GM23338 (cell line): Measurements from ENCODE around the gene TJP2. TPM values are rescaled to one million over a fixed set of nuclear protein-coding genes. Genes with fewer than 3 reads are reported as not detected.

Experiments
- CREB1 ChIP-seq: fragments of 250-450 bp; sonication (Bioruptor Pico); IDR thresholded peaks from 2 replicates; pipeline ENCODE4 v1.5.0; 2020; ENCODE audit warnings: low read depth, mild to moderate bottlenecking, moderate library complexity
- EZH2 ChIP-seq: fragments of 200-600 bp; sonication (generic); IDR thresholded peaks from one replicate; pipeline ENCODE4 v1.8.0; 2017; ENCODE audit warnings: antibody characterized with exemption, mild to moderate bottlenecking, low read depth; ENCODE audit not compliant: unreplicated experiment
- EZH2phosphoT487 ChIP-seq: fragments of 200-600 bp; sonication (generic); IDR thresholded peaks from one replicate; pipeline ENCODE4 v1.8.1; 2018; ENCODE audit warnings: antibody characterized with exemption; ENCODE audit not compliant: unreplicated experiment
- JUNB ChIP-seq: IDR thresholded peaks from one replicate; pipeline ENCODE4 v1.6.1; 2016; ENCODE audit warnings: antibody characterized with exemption; ENCODE audit not compliant: unreplicated experiment
- NANOG ChIP-seq: IDR thresholded peaks from 2 replicates; pipeline ENCODE4 v1.6.1; 2016; ENCODE audit warnings: antibody characterized with exemption, borderline replicate concordance
- POLR2AphosphoS5 ChIP-seq: IDR thresholded peaks from 2 replicates; pipeline ENCODE4 v1.6.1; 2016; ENCODE audit warnings: antibody characterized with exemption, low read depth
- STAT1 ChIP-seq: IDR thresholded peaks from one replicate; pipeline ENCODE4 v1.6.1; 2016; ENCODE audit warnings: antibody characterized with exemption; ENCODE audit not compliant: unreplicated experiment
- ZNF114 ChIP-seq: fragments of 250-450 bp; sonication (Bioruptor Pico); IDR thresholded peaks from 2 replicates; pipeline ENCODE4 v1.5.0; 2020; ENCODE audit warnings: mild to moderate bottlenecking, moderate library complexity
- ZNF331 ChIP-seq: fragments of 250-450 bp; sonication (Bioruptor Pico); IDR thresholded peaks from 2 replicates; pipeline ENCODE4 v1.5.0; 2020; ENCODE audit warnings: low read depth, mild to moderate bottlenecking, moderate library complexity
- polyA plus RNA-seq: library from polyadenylated mRNA; unstranded; fragments of >200 nt; fragmentation: Nextera tagmentation; extraction: Ambion mirVana; gene quantifications from 2 replicates; pipeline ENCODE4 v1.2.1, GENCODE V29; 2016
- total RNA-seq: library from RNA; depleted of rRNA; stranded (reverse); fragments of >200 nt; shearing (Covaris generic); gene quantifications from 2 replicates; pipeline ENCODE4 v1.2.3, GENCODE V29; 2014
- TF ChIP-seq, protein P1 (sequence below): fragments of 250-450 bp; sonication (Bioruptor Pico); IDR thresholded peaks from 2 replicates; pipeline ENCODE4 v1.5.0; 2020; ENCODE audit warnings: mild to moderate bottlenecking, moderate library complexity
- TF ChIP-seq, protein P2 (sequence below), 2 experiments: fragments of 200-600 bp in 1 of 2; sonication (generic) in 1 of 2; conservative IDR thresholded peaks; 2 replicates each; pipeline versions ENCODE4 v1.5.1 to v1.6.1; 2016 to 2017; ENCODE audit warnings: antibody characterized with exemption in 2 of 2, low read depth in 2 of 2, mild to moderate bottlenecking in 2 of 2, moderate library complexity in 1 of 2
- TF ChIP-seq, protein P3 (sequence below): IDR thresholded peaks from 2 replicates; pipeline ENCODE4 v1.6.1; 2016; ENCODE audit warnings: antibody characterized with exemption

TJP2 gene
- total and polyA plus RNA-seq, 2 experiments from 2014 or later, result 37.6 to 234 TPM

DNA sequence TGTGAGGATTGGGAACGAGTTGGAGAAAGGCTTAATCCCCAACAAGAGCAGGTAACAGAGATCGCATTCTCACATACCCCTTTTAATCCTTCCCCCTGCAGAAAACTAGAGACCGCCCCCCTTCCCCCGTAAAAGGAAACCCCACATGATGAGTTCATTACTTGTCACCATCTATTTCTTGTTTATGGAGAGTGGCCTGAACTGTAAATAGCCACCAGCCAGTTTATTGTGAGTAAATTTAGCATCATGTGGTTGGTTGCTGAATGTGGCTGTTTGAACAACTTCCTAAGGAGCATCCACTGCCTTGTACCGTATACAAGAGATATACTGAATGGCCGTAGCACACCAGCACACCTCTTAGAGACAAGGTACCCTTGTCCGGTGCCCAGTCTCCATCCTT, 62.1 kb downstream of the TJP2 start (continued):
- TF ChIP-seq, protein P1, sequence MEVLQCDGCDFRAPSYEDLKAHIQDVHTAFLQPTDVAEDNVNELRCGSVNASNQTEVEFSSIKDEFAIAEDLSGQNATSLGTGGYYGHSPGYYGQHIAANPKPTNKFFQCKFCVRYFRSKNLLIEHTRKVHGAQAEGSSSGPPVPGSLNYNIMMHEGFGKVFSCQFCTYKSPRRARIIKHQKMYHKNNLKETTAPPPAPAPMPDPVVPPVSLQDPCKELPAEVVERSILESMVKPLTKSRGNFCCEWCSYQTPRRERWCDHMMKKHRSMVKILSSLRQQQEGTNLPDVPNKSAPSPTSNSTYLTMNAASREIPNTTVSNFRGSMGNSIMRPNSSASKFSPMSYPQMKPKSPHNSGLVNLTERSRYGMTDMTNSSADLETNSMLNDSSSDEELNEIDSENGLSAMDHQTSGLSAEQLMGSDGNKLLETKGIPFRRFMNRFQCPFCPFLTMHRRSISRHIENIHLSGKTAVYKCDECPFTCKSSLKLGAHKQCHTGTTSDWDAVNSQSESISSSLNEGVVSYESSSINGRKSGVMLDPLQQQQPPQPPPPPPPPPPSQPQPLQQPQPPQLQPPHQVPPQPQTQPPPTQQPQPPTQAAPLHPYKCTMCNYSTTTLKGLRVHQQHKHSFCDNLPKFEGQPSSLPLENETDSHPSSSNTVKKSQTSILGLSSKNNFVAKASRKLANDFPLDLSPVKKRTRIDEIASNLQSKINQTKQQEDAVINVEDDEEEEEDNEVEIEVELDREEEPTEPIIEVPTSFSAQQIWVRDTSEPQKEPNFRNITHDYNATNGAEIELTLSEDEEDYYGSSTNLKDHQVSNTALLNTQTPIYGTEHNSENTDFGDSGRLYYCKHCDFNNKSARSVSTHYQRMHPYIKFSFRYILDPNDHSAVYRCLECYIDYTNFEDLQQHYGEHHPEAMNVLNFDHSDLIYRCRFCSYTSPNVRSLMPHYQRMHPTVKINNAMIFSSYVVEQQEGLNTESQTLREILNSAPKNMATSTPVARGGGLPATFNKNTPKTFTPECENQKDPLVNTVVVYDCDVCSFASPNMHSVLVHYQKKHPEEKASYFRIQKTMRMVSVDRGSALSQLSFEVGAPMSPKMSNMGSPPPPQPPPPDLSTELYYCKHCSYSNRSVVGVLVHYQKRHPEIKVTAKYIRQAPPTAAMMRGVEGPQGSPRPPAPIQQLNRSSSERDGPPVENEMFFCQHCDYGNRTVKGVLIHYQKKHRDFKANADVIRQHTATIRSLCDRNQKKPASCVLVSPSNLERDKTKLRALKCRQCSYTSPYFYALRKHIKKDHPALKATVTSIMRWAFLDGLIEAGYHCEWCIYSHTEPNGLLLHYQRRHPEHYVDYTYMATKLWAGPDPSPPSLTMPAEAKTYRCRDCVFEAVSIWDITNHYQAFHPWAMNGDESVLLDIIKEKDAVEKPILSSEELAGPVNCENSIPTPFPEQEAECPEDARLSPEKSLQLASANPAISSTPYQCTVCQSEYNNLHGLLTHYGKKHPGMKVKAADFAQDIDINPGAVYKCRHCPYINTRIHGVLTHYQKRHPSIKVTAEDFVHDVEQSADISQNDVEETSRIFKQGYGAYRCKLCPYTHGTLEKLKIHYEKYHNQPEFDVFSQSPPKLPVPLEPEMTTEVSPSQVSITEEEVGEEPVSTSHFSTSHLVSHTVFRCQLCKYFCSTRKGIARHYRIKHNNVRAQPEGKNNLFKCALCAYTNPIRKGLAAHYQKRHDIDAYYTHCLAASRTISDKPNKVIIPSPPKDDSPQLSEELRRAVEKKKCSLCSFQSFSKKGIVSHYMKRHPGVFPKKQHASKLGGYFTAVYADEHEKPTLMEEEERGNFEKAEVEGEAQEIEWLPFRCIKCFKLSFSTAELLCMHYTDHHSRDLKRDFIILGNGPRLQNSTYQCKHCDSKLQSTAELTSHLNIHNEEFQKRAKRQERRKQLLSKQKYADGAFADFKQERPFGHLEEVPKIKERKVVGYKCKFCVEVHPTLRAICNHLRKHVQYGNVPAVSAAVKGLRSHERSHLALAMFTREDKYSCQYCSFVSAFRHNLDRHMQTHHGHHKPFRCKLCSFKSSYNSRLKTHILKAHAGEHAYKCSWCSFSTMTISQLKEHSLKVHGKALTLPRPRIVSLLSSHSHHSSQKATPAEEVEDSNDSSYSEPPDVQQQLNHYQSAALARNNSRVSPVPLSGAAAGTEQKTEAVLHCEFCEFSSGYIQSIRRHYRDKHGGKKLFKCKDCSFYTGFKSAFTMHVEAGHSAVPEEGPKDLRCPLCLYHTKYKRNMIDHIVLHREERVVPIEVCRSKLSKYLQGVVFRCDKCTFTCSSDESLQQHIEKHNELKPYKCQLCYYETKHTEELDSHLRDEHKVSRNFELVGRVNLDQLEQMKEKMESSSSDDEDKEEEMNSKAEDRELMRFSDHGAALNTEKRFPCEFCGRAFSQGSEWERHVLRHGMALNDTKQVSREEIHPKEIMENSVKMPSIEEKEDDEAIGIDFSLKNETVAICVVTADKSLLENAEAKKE, result no peak
- TF ChIP-seq EZH2phosphoT487, result no peak
- no peak for TF ChIP-seq JUNB
- TF ChIP-seq STAT1, result no peak
- no peak for TF ChIP-seq POLR2AphosphoS5
- no peak for TF ChIP-seq ZNF114 (CRISPR knock-in tag)
- TF ChIP-seq, protein P2, sequence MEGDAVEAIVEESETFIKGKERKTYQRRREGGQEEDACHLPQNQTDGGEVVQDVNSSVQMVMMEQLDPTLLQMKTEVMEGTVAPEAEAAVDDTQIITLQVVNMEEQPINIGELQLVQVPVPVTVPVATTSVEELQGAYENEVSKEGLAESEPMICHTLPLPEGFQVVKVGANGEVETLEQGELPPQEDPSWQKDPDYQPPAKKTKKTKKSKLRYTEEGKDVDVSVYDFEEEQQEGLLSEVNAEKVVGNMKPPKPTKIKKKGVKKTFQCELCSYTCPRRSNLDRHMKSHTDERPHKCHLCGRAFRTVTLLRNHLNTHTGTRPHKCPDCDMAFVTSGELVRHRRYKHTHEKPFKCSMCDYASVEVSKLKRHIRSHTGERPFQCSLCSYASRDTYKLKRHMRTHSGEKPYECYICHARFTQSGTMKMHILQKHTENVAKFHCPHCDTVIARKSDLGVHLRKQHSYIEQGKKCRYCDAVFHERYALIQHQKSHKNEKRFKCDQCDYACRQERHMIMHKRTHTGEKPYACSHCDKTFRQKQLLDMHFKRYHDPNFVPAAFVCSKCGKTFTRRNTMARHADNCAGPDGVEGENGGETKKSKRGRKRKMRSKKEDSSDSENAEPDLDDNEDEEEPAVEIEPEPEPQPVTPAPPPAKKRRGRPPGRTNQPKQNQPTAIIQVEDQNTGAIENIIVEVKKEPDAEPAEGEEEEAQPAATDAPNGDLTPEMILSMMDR (conservative IDR thresholded peaks at IDR 0.05; ENCODE audit: low read depth in 2 of 2), result no peak
- TF ChIP-seq CREB1 (CRISPR knock-in tag), result no peak
- TF ChIP-seq EZH2, result no peak
- no peak for TF ChIP-seq NANOG
- TF ChIP-seq, protein P3, sequence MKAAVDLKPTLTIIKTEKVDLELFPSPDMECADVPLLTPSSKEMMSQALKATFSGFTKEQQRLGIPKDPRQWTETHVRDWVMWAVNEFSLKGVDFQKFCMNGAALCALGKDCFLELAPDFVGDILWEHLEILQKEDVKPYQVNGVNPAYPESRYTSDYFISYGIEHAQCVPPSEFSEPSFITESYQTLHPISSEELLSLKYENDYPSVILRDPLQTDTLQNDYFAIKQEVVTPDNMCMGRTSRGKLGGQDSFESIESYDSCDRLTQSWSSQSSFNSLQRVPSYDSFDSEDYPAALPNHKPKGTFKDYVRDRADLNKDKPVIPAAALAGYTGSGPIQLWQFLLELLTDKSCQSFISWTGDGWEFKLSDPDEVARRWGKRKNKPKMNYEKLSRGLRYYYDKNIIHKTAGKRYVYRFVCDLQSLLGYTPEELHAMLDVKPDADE, result no peak
- no peak for TF ChIP-seq ZNF331 (CRISPR knock-in tag)
